ENCODE results near the gene FFAR2.
"Not testable (repeated sequence)": the region's sequence is repeated elsewhere in the genome, so short reads cannot be mapped to it uniquely, and the experiment has no call there.

FFAR2 gene

DNA sequence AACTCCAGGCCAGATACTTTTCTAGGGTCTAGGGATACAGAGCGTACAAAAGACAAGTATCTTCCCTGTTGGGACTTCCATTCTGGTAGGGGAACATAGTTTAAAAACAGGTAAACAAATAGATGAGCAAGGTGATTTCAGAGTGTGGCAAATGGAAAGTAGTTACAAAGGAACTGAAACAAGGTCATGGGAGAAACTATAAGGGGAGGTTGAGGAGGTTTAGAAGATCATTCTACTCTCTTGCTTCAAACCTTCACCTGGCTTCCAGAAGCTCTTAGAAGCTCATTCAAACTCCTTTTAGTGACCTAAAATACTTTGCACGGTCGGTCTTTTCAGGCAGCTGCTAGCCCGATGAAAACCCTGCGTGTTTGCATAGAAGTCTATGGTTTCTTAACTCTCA, 9.1 kb downstream of the FFAR2 start:
- Histone ChIP-seq H3K4me1 (ENCODE audit: control insufficient read depth, insufficient read depth, low read length, unreplicated experiment) (no peaks in the 10 kb centered on the region), H3K27me3 (ENCODE audit: insufficient read depth, low read length) (peaks cover 19% of the 10 kb centered on the region), H3K27ac (ENCODE audit: low read depth, low read length) (no peak overlapping the region), H3K79me2 (ENCODE audit: control insufficient read depth, insufficient read depth, low read length, unreplicated experiment) (no peaks in the 10 kb centered on the region), H3K36me3 (ENCODE audit: insufficient read depth, low read length) (no peaks in the 10 kb centered on the region), H2AFZ (ENCODE audit: low read length, unreplicated experiment) (no peak overlapping the region), H3K4me3 (ENCODE audit: low read depth, low read length) (no peak overlapping the region)

DNA sequence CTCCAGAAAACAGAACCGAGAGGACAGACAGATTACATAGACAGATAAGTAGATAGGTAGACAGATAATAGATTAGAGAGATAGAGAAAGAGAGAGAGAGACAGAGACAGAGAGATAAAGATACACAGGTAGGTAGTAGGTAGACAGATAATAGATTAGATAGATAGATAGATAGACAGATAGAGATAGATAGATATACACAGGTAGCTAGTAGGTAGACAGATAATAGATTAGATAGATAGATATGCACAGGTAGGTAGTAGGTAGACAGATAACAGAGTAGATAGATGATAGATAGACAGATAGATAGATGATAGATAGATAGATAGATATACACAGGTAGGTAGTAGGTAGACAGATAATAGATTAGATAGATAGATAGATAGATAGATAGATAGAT, 10.1 kb downstream of the FFAR2 start:
- no peak overlapping the region for H2AFZ ChIP-seq (ENCODE audit: low read length, unreplicated experiment)
- no peaks in the 10 kb centered on the region for H3K79me2 ChIP-seq (ENCODE audit: control insufficient read depth, insufficient read depth, low read length, unreplicated experiment)
- H3K4me3 ChIP-seq (ENCODE audit: low read depth, low read length): no peak overlapping the region
- H3K36me3 ChIP-seq (ENCODE audit: insufficient read depth, low read length): no peaks in the 10 kb centered on the region
- peaks cover 14% of the 10 kb centered on the region for H3K27me3 ChIP-seq (ENCODE audit: insufficient read depth, low read length)
- no peak overlapping the region for H3K27ac ChIP-seq (ENCODE audit: low read depth, low read length)
- H3K4me1 ChIP-seq (ENCODE audit: control insufficient read depth, insufficient read depth, low read length, unreplicated experiment): no peaks in the 10 kb centered on the region

DNA sequence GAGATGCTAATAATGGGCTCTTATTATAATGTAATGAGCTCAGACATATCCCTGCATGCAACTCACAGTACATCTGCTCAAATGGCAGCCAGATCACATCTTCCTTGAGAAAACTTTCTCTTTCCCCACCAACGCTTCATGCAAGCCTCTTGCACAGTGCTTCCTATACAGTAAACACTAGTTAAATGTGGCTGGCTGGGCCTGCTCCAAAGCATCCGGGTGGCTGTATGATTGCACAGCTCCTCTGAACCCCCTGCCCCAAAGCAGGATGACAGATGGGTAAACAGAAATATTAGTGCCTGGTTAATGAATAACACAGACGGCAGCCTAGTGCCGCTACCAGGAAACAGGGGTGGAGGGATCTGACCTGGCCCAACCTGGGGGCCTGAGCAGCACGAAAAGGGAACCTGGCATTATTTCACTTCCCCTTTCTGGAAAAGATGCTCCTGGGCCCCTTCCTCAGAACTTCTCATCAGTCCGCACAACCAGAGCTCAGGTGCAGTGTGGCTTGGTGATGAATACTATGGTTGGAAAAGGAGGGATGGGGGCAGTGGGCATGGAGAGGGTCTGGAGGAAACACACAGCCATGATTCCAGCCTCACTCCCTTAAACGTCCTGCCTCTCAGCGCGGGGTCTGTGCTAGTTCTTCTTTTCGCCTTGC, 10.8 kb downstream of the FFAR2 start:
- peaks cover 14% of the 10 kb centered on the region for H3K27me3 ChIP-seq (ENCODE audit: insufficient read depth, low read length)
- H3K79me2 ChIP-seq (ENCODE audit: control insufficient read depth, insufficient read depth, low read length, unreplicated experiment): no peaks in the 10 kb centered on the region
- H3K27ac ChIP-seq (ENCODE audit: low read depth, low read length): no peak overlapping the region
- H3K4me3 ChIP-seq (ENCODE audit: low read depth, low read length): no peak overlapping the region
- no peaks in the 10 kb centered on the region for H3K4me1 ChIP-seq (ENCODE audit: control insufficient read depth, insufficient read depth, low read length, unreplicated experiment)
- no peak overlapping the region for H2AFZ ChIP-seq (ENCODE audit: low read length, unreplicated experiment)
- H3K36me3 ChIP-seq (ENCODE audit: insufficient read depth, low read length): no peaks in the 10 kb centered on the region

DNA sequence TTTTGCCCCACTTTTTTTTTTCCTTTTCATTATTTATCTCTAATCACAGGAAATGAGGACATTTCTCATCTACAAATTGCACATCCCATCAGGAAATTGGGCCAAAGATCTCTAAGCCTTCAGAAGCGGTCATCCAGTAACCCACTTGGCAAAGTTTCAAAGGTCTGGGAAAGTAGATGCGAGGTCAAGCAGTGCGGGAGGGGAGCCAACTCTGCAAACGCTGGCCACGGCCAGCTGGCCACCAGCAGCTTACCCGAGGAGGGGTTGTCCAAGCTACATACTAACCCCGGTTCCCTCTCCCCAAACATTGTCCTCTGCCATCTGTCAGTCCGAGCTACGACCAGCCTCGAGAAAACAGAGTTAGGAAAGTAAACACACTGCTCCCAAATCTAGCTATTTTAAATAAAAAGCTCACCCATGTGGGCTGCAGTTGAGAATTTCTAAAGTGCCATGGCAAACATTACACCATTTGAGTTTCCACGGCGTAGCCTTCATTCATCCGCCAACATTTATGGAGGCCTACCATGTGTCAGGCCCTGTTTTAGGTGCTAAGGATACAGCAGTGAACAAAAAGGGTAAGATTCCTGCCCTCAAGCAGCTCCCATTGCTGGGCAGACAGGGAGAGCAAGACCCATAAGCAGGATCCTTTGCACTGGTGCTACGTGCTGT, 11.5 kb downstream of the FFAR2 start:
- no peak overlapping the region for H3K4me3 ChIP-seq (ENCODE audit: low read depth, low read length)
- no peaks in the 10 kb centered on the region for H3K79me2 ChIP-seq (ENCODE audit: control insufficient read depth, insufficient read depth, low read length, unreplicated experiment)
- peaks cover 18% of the 10 kb centered on the region for H3K27me3 ChIP-seq (ENCODE audit: insufficient read depth, low read length)
- no peaks in the 10 kb centered on the region for H3K4me1 ChIP-seq (ENCODE audit: control insufficient read depth, insufficient read depth, low read length, unreplicated experiment)
- H2AFZ ChIP-seq (ENCODE audit: low read length, unreplicated experiment): no peak overlapping the region
- H3K36me3 ChIP-seq (ENCODE audit: insufficient read depth, low read length): no peaks in the 10 kb centered on the region
- no peak overlapping the region for H3K27ac ChIP-seq (ENCODE audit: low read depth, low read length)

DNA sequence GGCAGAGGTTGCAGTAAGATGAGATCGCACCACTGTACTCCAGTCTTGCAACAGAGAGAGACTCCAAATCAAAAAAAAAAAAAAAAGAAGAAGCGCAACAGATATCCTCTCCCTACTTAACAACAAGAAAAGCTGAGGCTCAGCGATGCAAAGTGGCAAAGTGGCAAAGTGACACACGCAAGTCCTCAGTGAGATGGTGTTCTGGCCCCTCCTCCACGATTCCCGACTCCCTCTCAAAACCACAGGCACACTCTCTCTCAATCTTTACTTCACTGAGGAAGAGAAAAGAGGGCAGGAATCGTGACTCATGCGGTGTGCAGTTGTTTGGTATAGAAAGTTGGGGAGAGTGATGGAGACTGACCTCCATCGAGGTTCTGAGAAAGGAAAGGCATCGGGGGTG, 12.6 kb downstream of the FFAR2 start:
- Histone ChIP-seq H3K4me3 (ENCODE audit: low read depth, low read length) (no peak overlapping the region), H2AFZ (ENCODE audit: low read length, unreplicated experiment) (no peak overlapping the region), H3K27ac (ENCODE audit: low read depth, low read length) (no peak overlapping the region), H3K79me2 (ENCODE audit: control insufficient read depth, insufficient read depth, low read length, unreplicated experiment) (no peaks in the 10 kb centered on the region), H3K4me1 (ENCODE audit: control insufficient read depth, insufficient read depth, low read length, unreplicated experiment) (no peaks in the 10 kb centered on the region), H3K27me3 (ENCODE audit: insufficient read depth, low read length) (peaks cover 18% of the 10 kb centered on the region), H3K36me3 (ENCODE audit: insufficient read depth, low read length) (no peaks in the 10 kb centered on the region)

DNA sequence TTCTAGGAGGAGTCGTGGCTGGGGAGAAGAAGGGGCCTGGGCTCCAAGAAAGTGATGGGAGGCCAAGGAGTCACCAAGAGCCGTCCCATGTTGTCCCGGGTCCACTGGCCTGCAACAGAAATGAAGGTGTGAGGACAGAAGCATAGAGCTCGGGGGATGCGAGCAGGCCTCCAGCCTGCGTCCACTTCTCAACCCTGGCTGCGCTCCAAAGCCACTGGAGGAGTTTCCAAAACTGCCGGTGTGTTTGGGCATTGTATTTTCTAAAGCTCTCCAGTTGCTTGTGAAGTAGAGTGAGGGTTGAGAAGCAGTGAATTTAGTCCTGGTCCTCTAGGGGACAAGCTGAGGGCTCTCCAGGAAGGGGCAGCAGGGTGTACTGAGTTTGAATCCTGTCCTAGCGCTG, 13.0 kb downstream of the FFAR2 start:
- Histone ChIP-seq H3K4me3 (ENCODE audit: low read depth, low read length) (no peak overlapping the region), H3K79me2 (ENCODE audit: control insufficient read depth, insufficient read depth, low read length, unreplicated experiment) (no peaks in the 10 kb centered on the region), H3K27me3 (ENCODE audit: insufficient read depth, low read length) (peaks cover 18% of the 10 kb centered on the region), H2AFZ (ENCODE audit: low read length, unreplicated experiment) (no peak overlapping the region), H3K27ac (ENCODE audit: low read depth, low read length) (no peak overlapping the region), H3K4me1 (ENCODE audit: control insufficient read depth, insufficient read depth, low read length, unreplicated experiment) (no peaks in the 10 kb centered on the region), H3K36me3 (ENCODE audit: insufficient read depth, low read length) (no peaks in the 10 kb centered on the region)

DNA sequence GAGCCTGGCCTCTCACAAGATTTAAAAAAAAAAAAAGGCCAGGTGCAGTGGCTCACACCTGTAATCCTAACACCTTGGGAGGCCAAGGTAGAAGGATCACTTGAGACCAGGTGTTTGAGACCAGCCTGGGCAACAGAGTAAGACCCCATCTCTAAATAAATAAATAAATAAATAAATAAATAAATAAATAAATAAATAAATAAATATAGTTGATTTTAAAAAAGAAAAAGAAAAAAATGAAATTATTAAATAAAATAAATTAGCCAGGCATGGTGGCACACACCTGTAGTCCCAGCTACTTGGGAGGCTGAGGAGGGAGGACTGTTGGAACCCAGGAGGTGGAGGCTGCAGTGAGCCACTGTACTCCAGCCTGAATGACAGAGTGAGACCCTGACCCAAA, 13.7 kb downstream of the FFAR2 start:
- H3K27me3 ChIP-seq (ENCODE audit: insufficient read depth, low read length): peaks cover 18% of the 10 kb centered on the region
- H3K4me1 ChIP-seq (ENCODE audit: control insufficient read depth, insufficient read depth, low read length, unreplicated experiment); H2AFZ ChIP-seq (ENCODE audit: low read length, unreplicated experiment); H3K4me3 ChIP-seq (ENCODE audit: low read depth, low read length); H3K27ac ChIP-seq (ENCODE audit: low read depth, low read length); H3K36me3 ChIP-seq (ENCODE audit: insufficient read depth, low read length); H3K79me2 ChIP-seq (ENCODE audit: control insufficient read depth, insufficient read depth, low read length, unreplicated experiment): not testable (repeated sequence)

DNA sequence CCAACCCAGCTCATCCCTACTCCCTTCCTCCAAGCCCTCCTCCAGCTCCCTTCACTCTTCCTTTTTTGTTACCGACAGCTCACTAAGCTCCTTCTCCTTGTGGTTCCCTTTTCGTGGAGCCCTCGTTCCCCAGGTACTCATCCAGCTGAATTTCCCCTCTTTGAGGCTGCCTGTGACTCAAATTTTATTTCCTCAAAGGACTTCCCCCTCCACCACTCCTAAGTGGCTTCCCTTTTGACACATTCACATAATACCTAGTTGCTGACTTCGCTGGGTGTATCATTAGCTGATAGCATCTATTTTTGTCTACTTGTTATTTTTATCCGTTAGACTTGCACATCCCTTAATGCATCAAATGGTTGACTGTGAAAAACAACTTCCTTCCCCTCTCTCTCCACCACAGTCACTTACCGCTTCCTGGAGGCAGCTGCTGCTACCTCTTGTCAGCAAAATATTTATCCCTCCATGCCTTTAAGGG, 14.5 kb downstream of the FFAR2 start:
- no peak overlapping the region for H3K4me3 ChIP-seq (ENCODE audit: low read depth, low read length)
- H3K4me1 ChIP-seq (ENCODE audit: control insufficient read depth, insufficient read depth, low read length, unreplicated experiment): no peaks in the 10 kb centered on the region
- no peaks in the 10 kb centered on the region for H3K36me3 ChIP-seq (ENCODE audit: insufficient read depth, low read length)
- no peaks in the 10 kb centered on the region for H3K79me2 ChIP-seq (ENCODE audit: control insufficient read depth, insufficient read depth, low read length, unreplicated experiment)
- H3K27ac ChIP-seq (ENCODE audit: low read depth, low read length): no peak overlapping the region
- H3K27me3 ChIP-seq (ENCODE audit: insufficient read depth, low read length): peaks cover 12% of the 10 kb centered on the region
- no peak overlapping the region for H2AFZ ChIP-seq (ENCODE audit: low read length, unreplicated experiment)

DNA sequence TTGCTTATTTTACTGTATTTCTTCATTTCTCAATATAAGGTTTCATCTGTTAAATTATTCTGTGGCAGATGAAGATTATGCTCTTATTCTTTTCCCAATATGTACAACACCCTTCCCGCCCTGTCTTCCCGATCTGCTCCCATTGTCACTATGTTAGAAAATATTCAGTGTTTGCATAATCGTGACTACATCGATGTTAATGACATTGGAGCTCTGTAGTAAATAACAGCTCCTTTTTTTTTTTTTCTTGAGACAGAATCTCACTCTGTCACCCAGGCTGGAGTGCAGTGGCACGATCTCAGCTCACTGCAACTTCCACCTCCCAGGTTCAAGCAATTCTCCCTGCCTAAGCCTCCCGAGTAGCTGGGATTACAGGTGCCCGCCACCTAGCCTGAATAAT, 14.9 kb downstream of the FFAR2 start:
- not testable (repeated sequence) for H3K36me3 ChIP-seq (ENCODE audit: insufficient read depth, low read length); H3K27ac ChIP-seq (ENCODE audit: low read depth, low read length); H3K4me1 ChIP-seq (ENCODE audit: control insufficient read depth, insufficient read depth, low read length, unreplicated experiment); H3K4me3 ChIP-seq (ENCODE audit: low read depth, low read length); H3K79me2 ChIP-seq (ENCODE audit: control insufficient read depth, insufficient read depth, low read length, unreplicated experiment); H3K27me3 ChIP-seq (ENCODE audit: insufficient read depth, low read length); H2AFZ ChIP-seq (ENCODE audit: low read length, unreplicated experiment)

DNA sequence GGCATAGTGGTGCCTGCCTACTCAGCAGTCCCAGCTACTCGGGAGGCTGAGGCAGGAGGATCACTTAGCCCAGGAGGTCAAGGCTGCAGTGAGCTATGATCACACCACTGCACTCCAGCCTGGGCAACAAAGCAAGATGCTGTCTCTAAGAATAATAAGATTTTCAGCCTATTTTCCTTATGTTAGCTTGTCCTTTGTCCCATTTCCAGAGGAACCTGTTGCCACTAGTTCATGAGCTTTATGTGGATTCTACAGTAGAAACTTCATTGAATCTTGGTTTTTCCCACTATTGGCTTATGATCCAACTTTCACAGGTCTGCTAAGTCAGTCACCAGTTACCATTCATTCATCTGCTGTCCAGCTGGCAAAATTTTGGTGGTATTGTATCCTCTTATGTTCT, 18.2 kb downstream of the FFAR2 start:
- H2AFZ ChIP-seq (ENCODE audit: low read length, unreplicated experiment): no peak overlapping the region
- H3K27me3 ChIP-seq (ENCODE audit: insufficient read depth, low read length): 0 out of 2 replicates have a peak, but pooled peaks cover 4% of the 10 kb centered on the region
- H3K36me3 ChIP-seq (ENCODE audit: insufficient read depth, low read length): no peaks in the 10 kb centered on the region
- no peaks in the 10 kb centered on the region for H3K4me1 ChIP-seq (ENCODE audit: control insufficient read depth, insufficient read depth, low read length, unreplicated experiment)
- no peak overlapping the region for H3K27ac ChIP-seq (ENCODE audit: low read depth, low read length)
- H3K4me3 ChIP-seq (ENCODE audit: low read depth, low read length): no peak overlapping the region
- H3K79me2 ChIP-seq (ENCODE audit: control insufficient read depth, insufficient read depth, low read length, unreplicated experiment): no peaks in the 10 kb centered on the region

DNA sequence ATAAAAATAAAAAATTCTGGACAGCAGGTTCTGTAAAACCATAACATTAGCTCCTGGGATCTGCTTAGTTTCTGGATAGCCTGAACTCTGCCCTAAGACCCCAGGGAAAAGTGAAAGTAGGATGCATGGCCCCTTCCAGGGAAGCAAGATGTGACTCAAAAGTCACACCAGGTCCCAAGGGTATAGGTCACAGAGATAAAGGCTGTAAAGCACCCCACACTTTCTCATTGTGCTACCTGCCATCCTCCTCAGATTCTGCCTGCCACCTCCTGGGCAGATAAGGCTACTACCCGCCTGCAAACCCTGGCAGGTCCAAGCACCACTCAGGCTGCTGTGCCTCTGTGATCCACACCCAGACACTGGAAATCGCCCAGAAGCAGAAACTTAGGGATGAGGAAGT, 20.6 kb downstream of the FFAR2 start:
- Histone ChIP-seq H3K27me3 (ENCODE audit: insufficient read depth, low read length) (0 out of 2 replicates have a peak, but pooled peaks cover 4% of the 10 kb centered on the region), H3K4me1 (ENCODE audit: control insufficient read depth, insufficient read depth, low read length, unreplicated experiment) (no peaks in the 10 kb centered on the region), H3K4me3 (ENCODE audit: low read depth, low read length) (no peak overlapping the region), H3K36me3 (ENCODE audit: insufficient read depth, low read length) (no peaks in the 10 kb centered on the region), H3K27ac (ENCODE audit: low read depth, low read length) (no peak overlapping the region), H3K79me2 (ENCODE audit: control insufficient read depth, insufficient read depth, low read length, unreplicated experiment) (no peaks in the 10 kb centered on the region), H2AFZ (ENCODE audit: low read length, unreplicated experiment) (no peak overlapping the region)

All from ACC112 (cell line).